ENCODE measurements around the gene NEK10. TPM values are rescaled to one million over a fixed set of nuclear protein-coding genes. Genes with fewer than 3 reads are reported as not detected.

NEK10 gene
- polyA plus RNA-seq, 1 experiment: 2.5 TPM

GRCh38 chr3:27138562-27138961, 230.6 kb downstream of the NEK10 start:
- DNase-seq (ENCODE audit: low read depth): no peak

GRCh38 chr3:27138005-27138404, 231.2 kb downstream of the NEK10 start:
- H3K36me3 ChIP-seq (ENCODE audit: control insufficient read depth, insufficient read depth, low read length): no peaks in the 10 kb centered on the region; the same call in 1 of the 2 replicates
- no peaks in the 10 kb centered on the region for H3K27me3 ChIP-seq (ENCODE audit: control insufficient read depth, insufficient read depth, low read length)
- TF ChIP-seq CTCF (IDR thresholded peaks at IDR 0.05; ENCODE audit: insufficient read depth, low read depth, low read length): no peak
- CTCF ChIA-PET: interaction anchor here (0.9 to 10.3 kb wide), 3 partner anchors 9 to 141 kb away, joined by 4 to 195 read pairs (median 7); no protein-coding TSS in a partner anchor
- no peak for DNase-seq (ENCODE audit: low read depth)
- no peak overlapping the region for H3K4me3 ChIP-seq (ENCODE audit: low read depth, low read length)
- POLR2A ChIA-PET: no interaction called here

More at GRCh38 chr3:27138562-27138961, 230.6 kb downstream of the NEK10 start:
- ChIA-PET CTCF (interaction anchor here (1.1 to 10.3 kb wide), 3 partner anchors 9 to 116 kb away, joined by 3 to 195 read pairs (median 3); no protein-coding TSS in a partner anchor), POLR2A (no interaction called here)
- Histone ChIP-seq H3K27me3 (ENCODE audit: control insufficient read depth, insufficient read depth, low read length) (no peaks in the 10 kb centered on the region), H3K36me3 (ENCODE audit: control insufficient read depth, insufficient read depth, low read length) (no peaks in the 10 kb centered on the region; the same call in 1 of the 2 replicates), H3K4me3 (ENCODE audit: low read depth, low read length) (no peak overlapping the region)
- no peak for TF ChIP-seq CTCF (IDR thresholded peaks at IDR 0.05; ENCODE audit: insufficient read depth, low read depth, low read length)

- ChIA-PET POLR2A (no interaction called here), CTCF (interaction anchor here (0.6 to 10.3 kb wide), 19 partner anchors 9 to 578 kb away, joined by 3 to 195 read pairs (median 5); no protein-coding TSS in a partner anchor)
- TF ChIP-seq CTCF (IDR thresholded peaks at IDR 0.05; ENCODE audit: insufficient read depth, low read depth, low read length): peak; percentile 92
- Histone ChIP-seq H3K36me3 (ENCODE audit: control insufficient read depth, insufficient read depth, low read length) (no peaks in the 10 kb centered on the region; the same call in 1 of the 2 replicates), H3K4me3 (ENCODE audit: low read depth, low read length) (no peak overlapping the region), H3K27me3 (ENCODE audit: control insufficient read depth, insufficient read depth, low read length) (no peaks in the 10 kb centered on the region)
- peak; percentile 11 for DNase-seq (ENCODE audit: low read depth)
Measured at GRCh38 chr3:27134171-27134796, 234.9 kb downstream of the NEK10 start.

GRCh38 chr3:27133060-27133459, 236.1 kb downstream of the NEK10 start:
- Histone ChIP-seq H3K36me3 (ENCODE audit: control insufficient read depth, insufficient read depth, low read length) (no peaks in the 10 kb centered on the region; the same call in 1 of the 2 replicates), H3K4me3 (ENCODE audit: low read depth, low read length) (no peak overlapping the region), H3K27me3 (ENCODE audit: control insufficient read depth, insufficient read depth, low read length) (no peaks in the 10 kb centered on the region)
- ChIA-PET POLR2A (no interaction called here), CTCF (interaction anchor here (0.7 to 10.3 kb wide), 4 partner anchors 25 to 548 kb away, joined by 3 to 195 read pairs (median 4); no protein-coding TSS in a partner anchor)
- TF ChIP-seq CTCF (IDR thresholded peaks at IDR 0.05; ENCODE audit: insufficient read depth, low read depth, low read length): no peak
- no peak for DNase-seq (ENCODE audit: low read depth)

GRCh38 chr3:27130796-27131195, 238.4 kb downstream of the NEK10 start:
- ChIA-PET POLR2A (no interaction called here), CTCF (interaction anchor here (1.2 to 10.3 kb wide), 3 partner anchors 41 to 149 kb away, joined by 4 to 195 read pairs (median 6); no protein-coding TSS in a partner anchor)
- DNase-seq (ENCODE audit: low read depth): no peak
- no peaks in the 10 kb centered on the region for H3K27me3 ChIP-seq (ENCODE audit: control insufficient read depth, insufficient read depth, low read length)
- TF ChIP-seq CTCF (IDR thresholded peaks at IDR 0.05; ENCODE audit: insufficient read depth, low read depth, low read length): no peak
- H3K36me3 ChIP-seq (ENCODE audit: control insufficient read depth, insufficient read depth, low read length): no peaks in the 10 kb centered on the region
- H3K4me3 ChIP-seq (ENCODE audit: low read depth, low read length): no peak overlapping the region
